Measurements from ENCODE around the gene ATXN1. TPM values are rescaled to one million over a fixed set of nuclear protein-coding genes. Genes with fewer than 3 reads are reported as not detected.

The ATXN1 gene
- total RNA-seq, 4 donors from 2014 or later, result 48.7 to 166 (median 105) TPM

DNA sequence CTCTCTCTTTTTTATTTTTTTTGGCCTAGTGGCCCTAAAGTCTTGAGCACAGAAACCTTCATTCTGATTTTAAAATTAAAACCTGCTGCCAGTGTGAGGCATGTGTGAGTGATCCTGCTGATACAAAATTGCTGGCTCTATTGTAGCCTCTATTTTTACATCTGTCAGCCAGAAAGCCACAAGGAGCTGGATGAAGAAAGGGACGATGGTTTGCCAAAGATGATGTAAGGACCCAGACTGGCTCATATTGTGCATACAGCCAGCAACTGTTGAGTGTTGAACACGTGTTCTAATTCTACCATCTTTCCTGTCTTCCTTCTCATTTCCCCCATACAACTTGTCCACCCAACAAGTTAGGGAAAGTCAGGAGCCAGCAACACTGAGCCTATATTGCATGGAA, 40.8 kb upstream of the ATXN1 start:
- TF ChIP-seq EP300 (IDR thresholded peaks at IDR 0.05; ENCODE audit: low read depth) (no peak), POLR2A (IDR thresholded peaks at IDR 0.05) (no peak), POLR2AphosphoS5 (IDR thresholded peaks at IDR 0.05) (no peak)
- TF ChIP-seq, protein P1, sequence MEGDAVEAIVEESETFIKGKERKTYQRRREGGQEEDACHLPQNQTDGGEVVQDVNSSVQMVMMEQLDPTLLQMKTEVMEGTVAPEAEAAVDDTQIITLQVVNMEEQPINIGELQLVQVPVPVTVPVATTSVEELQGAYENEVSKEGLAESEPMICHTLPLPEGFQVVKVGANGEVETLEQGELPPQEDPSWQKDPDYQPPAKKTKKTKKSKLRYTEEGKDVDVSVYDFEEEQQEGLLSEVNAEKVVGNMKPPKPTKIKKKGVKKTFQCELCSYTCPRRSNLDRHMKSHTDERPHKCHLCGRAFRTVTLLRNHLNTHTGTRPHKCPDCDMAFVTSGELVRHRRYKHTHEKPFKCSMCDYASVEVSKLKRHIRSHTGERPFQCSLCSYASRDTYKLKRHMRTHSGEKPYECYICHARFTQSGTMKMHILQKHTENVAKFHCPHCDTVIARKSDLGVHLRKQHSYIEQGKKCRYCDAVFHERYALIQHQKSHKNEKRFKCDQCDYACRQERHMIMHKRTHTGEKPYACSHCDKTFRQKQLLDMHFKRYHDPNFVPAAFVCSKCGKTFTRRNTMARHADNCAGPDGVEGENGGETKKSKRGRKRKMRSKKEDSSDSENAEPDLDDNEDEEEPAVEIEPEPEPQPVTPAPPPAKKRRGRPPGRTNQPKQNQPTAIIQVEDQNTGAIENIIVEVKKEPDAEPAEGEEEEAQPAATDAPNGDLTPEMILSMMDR (IDR thresholded peaks at IDR 0.05), result no peak
- no peaks in the 10 kb centered on the region for H3K9me3 ChIP-seq
- no peaks in the 10 kb centered on the region for H3K27me3 ChIP-seq
- H3K4me1 ChIP-seq, result peaks cover 0 to 5% (median 2%) of the 10 kb centered on the region in 4 donors
- DNase-seq, result no peak
- in situ Hi-C loops (cut with MboI; ENCODE audit: low pct_ligation_motif_present in 1 of 4, low pct_unique_long_range_greater_than_20kb in 1 of 4, low sequenced_read_pairs in 3 of 4) (no loop called here), intact Hi-C loops (cut with DNase I; ENCODE audit: low total_unique reads) (no loop called here)
- H3K36me3 ChIP-seq, result no peaks in the 10 kb centered on the region
- H3K27ac ChIP-seq, result no peak overlapping the region
- 46 to 75% methylated on average over 2 of the region's 2 CpGs for WGBS, 2 donors (ENCODE audit: low coverage in 1 of 2)
- H3K4me3 ChIP-seq, result no peak overlapping the region

DNA sequence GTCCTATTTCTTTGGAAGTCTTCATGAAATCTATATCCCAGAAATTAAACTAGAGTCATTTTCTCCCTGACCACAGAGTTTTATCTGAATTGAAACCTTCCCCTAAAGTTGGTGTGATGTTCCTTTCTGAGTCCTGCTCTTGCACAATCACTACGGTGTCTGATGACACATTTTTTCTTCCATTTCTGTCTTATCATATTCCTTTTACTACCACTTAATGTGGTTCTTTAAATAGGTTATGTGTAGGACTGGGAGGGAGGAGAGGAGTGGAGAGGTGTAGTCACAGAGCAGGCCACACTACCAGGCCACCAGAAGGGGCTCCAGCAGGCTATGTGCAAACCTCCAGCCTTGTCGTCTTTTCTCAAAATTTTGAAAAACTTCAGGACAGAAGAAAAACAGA, 39.7 kb upstream of the ATXN1 start:
- H3K27me3 ChIP-seq, result no peaks in the 10 kb centered on the region
- WGBS, 2 donors (ENCODE audit: low coverage in 1 of 2), result 64% methylated on average over 2 of the region's 2 CpGs; no CpG with 5 or more reads in 1 of the 2 donors
- H3K4me1 ChIP-seq, result peaks cover 0 to 5% (median 2%) of the 10 kb centered on the region in 4 donors
- intact Hi-C loops (cut with DNase I; ENCODE audit: low total_unique reads), result no loop called here
- no peaks in the 10 kb centered on the region for H3K9me3 ChIP-seq
- in situ Hi-C loops (cut with MboI; ENCODE audit: low pct_ligation_motif_present in 1 of 4, low pct_unique_long_range_greater_than_20kb in 1 of 4, low sequenced_read_pairs in 3 of 4), result no loop called here
- TF ChIP-seq, protein P1 (IDR thresholded peaks at IDR 0.05), result no peak
- TF ChIP-seq POLR2A (IDR thresholded peaks at IDR 0.05) (no peak), POLR2AphosphoS5 (IDR thresholded peaks at IDR 0.05) (no peak), EP300 (IDR thresholded peaks at IDR 0.05; ENCODE audit: low read depth) (no peak)
- no peak overlapping the region for H3K4me3 ChIP-seq
- H3K27ac ChIP-seq, result no peak overlapping the region
- H3K36me3 ChIP-seq, result no peaks in the 10 kb centered on the region
- no peak for DNase-seq

DNA sequence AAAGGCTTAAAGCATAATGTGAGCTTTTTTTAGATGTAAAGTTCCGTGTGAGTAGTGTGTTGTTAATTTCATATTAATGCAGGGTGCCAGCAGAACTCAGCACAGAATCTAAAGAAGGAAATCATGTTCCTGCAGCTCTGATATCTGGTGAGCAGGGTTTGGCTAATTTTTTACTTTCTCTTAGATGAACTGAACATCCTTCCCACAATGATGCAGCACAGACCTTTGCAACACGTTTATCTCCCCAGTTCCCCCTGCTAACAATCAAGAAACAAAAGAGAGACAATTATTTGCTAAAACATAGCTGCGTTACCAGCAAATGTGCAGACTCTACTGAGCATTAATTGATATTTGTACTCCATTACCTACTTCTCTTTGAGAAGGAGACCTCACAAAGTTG, 39.1 kb upstream of the ATXN1 start:
- in situ Hi-C loops (cut with MboI; ENCODE audit: low pct_ligation_motif_present in 1 of 4, low pct_unique_long_range_greater_than_20kb in 1 of 4, low sequenced_read_pairs in 3 of 4), result no loop called here
- Histone ChIP-seq H3K27ac (no peak overlapping the region), H3K27me3 (no peaks in the 10 kb centered on the region), H3K36me3 (no peaks in the 10 kb centered on the region), H3K9me3 (no peaks in the 10 kb centered on the region), H3K4me3 (no peak overlapping the region), H3K4me1 (peaks cover 0 to 5% (median 2%) of the 10 kb centered on the region in 4 donors)
- 49 to 62% methylated on average over 3 of the region's 3 CpGs for WGBS, 2 donors (ENCODE audit: low coverage in 1 of 2)
- TF ChIP-seq, protein P1 (IDR thresholded peaks at IDR 0.05), result no peak
- no peak for TF ChIP-seq EP300 (IDR thresholded peaks at IDR 0.05; ENCODE audit: low read depth)
- no peak for TF ChIP-seq POLR2AphosphoS5 (IDR thresholded peaks at IDR 0.05)
- TF ChIP-seq POLR2A (IDR thresholded peaks at IDR 0.05), result no peak
- intact Hi-C loops (cut with DNase I; ENCODE audit: low total_unique reads), result no loop called here
- no peak for DNase-seq

DNA sequence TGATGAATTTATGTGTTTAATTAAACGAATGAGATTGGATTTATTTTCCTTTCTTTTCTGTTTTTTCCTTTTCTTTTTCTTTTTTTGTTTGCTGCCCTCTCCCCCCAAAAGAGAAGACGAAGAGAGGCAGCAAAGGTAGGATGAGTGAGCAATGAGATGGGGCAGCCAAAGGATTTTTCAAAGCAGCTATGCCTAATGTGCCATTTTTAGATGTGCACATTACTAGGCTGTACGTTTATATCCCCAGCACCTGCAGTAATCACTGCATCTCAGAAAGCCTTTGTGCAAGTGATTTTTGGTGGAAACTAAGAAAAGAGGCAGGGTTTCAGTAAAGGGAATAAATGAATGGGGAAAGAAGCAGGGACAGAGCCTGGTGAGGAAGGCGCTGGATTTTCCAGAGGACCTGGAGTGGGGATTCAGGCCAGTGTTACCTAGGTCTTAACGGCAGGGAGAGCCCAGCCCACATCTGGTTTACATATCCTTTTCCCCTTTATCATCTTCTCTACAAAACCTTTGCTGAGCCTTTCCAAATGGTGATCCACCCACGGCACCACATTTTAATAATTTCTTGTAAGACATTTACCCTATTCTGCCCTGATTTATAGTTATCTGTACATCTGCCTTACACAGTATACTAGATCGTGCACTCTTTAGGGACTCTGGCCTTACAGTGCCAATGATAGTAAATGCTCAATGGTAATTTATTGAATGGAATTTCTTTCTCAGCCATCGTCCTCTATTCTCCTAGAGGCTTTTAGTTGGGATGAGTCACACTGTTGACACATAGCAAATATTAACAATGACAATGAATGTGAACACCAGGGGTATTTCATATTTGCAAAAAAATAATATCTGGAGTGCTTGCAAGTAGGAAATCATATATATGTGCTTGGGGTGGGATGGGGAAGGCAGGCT, 38.3 kb upstream of the ATXN1 start:
- intact Hi-C loops (cut with DNase I; ENCODE audit: low total_unique reads), result no loop called here
- no peaks in the 10 kb centered on the region for H3K27me3 ChIP-seq

More for the DNA sequence above, 38.3 kb upstream of the ATXN1 start:
- Histone ChIP-seq H3K4me3 (no peak overlapping the region), H3K4me1 (peaks cover 0 to 5% (median 2%) of the 10 kb centered on the region in 4 donors), H3K9me3 (no peaks in the 10 kb centered on the region), H3K36me3 (no peaks in the 10 kb centered on the region), H3K27ac (no peak overlapping the region)
- no peak for DNase-seq
- 66 to 72% methylated on average over 8 of the region's 8 CpGs for WGBS, 2 donors (ENCODE audit: low coverage in 1 of 2)
- no peak for TF ChIP-seq POLR2AphosphoS5 (IDR thresholded peaks at IDR 0.05)
- TF ChIP-seq, protein P1 (IDR thresholded peaks at IDR 0.05), result no peak
- TF ChIP-seq EP300 (IDR thresholded peaks at IDR 0.05; ENCODE audit: low read depth), result no peak
- no peak for TF ChIP-seq POLR2A (IDR thresholded peaks at IDR 0.05)
- in situ Hi-C loops (cut with MboI; ENCODE audit: low pct_ligation_motif_present in 1 of 4, low pct_unique_long_range_greater_than_20kb in 1 of 4, low sequenced_read_pairs in 3 of 4), result loop anchor here in 1 of 4 donors (25.0 kb wide), 1 partner anchor 263 kb away; no protein-coding TSS in a partner anchor

All from transverse colon (tissue), 4 donors.